B cell (primary cell): ENCODE results near the gene RNASEH2C.

Experiments used
- CTCF ChIP-seq: fragments of 200-600 bp; IDR thresholded peaks from one replicate; pipeline ENCODE4 v1.8.0; 2022; ENCODE audit warnings: antibody characterized with exemption, mild to moderate bottlenecking
- EZH2 ChIP-seq: IDR thresholded peaks from 2 replicates; pipeline ENCODE4 v1.6.1; 2012; ENCODE audit warnings: borderline replicate concordance, low read depth, mild to moderate bottlenecking, moderate library complexity, low read length; ENCODE audit not compliant: insufficient read depth, poor library complexity, severe bottlenecking

DNA sequence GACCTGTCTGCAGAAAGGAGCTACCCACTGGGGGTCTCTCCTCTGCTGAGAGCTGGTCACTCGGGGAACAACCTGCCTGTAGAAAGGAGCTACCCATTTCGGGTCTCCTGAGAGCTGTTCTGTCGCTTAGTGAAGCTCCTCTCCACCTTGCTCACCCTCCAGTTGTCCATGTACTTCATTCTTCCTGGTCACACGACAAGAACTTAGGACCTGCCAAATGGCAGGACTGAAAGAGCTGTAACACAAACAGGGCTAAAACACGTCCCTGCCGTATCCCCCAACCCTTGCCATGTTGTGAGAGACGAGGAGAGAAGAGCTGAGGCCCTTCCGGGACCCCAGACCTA is 24.1 kb upstream of the RNASEH2C start:
- no peak for TF ChIP-seq CTCF
- TF ChIP-seq EZH2, result no peak
